OCI-LY3 (cell line): ENCODE measurements around the gene ASPSCR1.

Experiments used
- CTCF ChIP-seq: fragments of 200-600, 300-600 bp; sonication (generic); IDR thresholded peaks from 2 replicates; pipeline ENCODE4 v1.5.1; 2014; ENCODE audit warnings: antibody characterized with exemption, low read length, low read depth
- EZH2phosphoT487 ChIP-seq: fragments of 200-600 bp; shearing (Covaris generic); IDR thresholded peaks from 2 replicates; pipeline ENCODE4 v1.6.1; 2018; ENCODE audit warnings: antibody characterized with exemption, mixed run types, low read depth

- no peak for TF ChIP-seq CTCF
- TF ChIP-seq EZH2phosphoT487: no peak
Measured at GRCh38 chr17:82053130-82053529, 75.7 kb downstream of the ASPSCR1 start.
